ENCODE measurements around the gene VPS26B. TPM values are rescaled to one million over a fixed set of nuclear protein-coding genes. Genes with fewer than 3 reads are reported as not detected.
A peak's percentile ranks its signal among the peaks of the same experiment; 100 is the strongest.
"Not testable (repeated sequence)": the region's sequence is repeated elsewhere in the genome, so short reads cannot be mapped to it uniquely, and the experiment has no call there.

VPS26B gene
- total RNA-seq, 1 donor from 2014 or later = 24.1 TPM

GRCh38 chr11:134233729-134234179 lies 9.3 kb downstream of the VPS26B start:
- no peak for ATAC-seq

GRCh38 chr11:134235399-134235798 lies 10.9 kb downstream of the VPS26B start:
- no peak for ATAC-seq

GRCh38 chr11:134236834-134237556 lies 12.5 kb downstream of the VPS26B start:
- ATAC-seq = no peak

- no peak for ATAC-seq
Measured at GRCh38 chr11:134237557-134237922, 13.1 kb downstream of the VPS26B start.

- ATAC-seq = no peak
Measured at GRCh38 chr11:134238956-134239355, 14.5 kb downstream of the VPS26B start.

- ATAC-seq = no peak
Measured at GRCh38 chr11:134240592-134240991, 16.1 kb downstream of the VPS26B start.

GRCh38 chr11:134242376-134242775 lies 17.9 kb downstream of the VPS26B start:
- ATAC-seq = no peak

GRCh38 chr11:134243913-134244312 lies 19.4 kb downstream of the VPS26B start:
- no peak for ATAC-seq

- peak; percentile 45 for ATAC-seq
Measured at GRCh38 chr11:134244593-134244992, 20.1 kb downstream of the VPS26B start.

- ATAC-seq = no peak
Measured at GRCh38 chr11:134245434-134245833, 21.0 kb downstream of the VPS26B start.

- ATAC-seq = no peak
Measured at GRCh38 chr11:134246100-134246499, 21.6 kb downstream of the VPS26B start.

- no peak for ATAC-seq
Measured at GRCh38 chr11:134246678-134247077, 22.2 kb downstream of the VPS26B start.

GRCh38 chr11:134248910-134249480 lies 24.5 kb downstream of the VPS26B start:
- ATAC-seq = no peak

GRCh38 chr11:134250246-134250645 lies 25.8 kb downstream of the VPS26B start:
- no peak for ATAC-seq

GRCh38 chr11:134250675-134251074 lies 26.2 kb downstream of the VPS26B start:
- no peak for ATAC-seq

- ATAC-seq = peak; percentile 9
Measured at GRCh38 chr11:134252346-134253187, 28.1 kb downstream of the VPS26B start.

GRCh38 chr11:134253188-134253993 lies 28.9 kb downstream of the VPS26B start, which contains the start of the genes ACAD8 and THYN1:
ACAD8 (plus strand) TSS chr11:134253568; CDS start chr11:134253601, 33 bp downstream.
THYN1 (minus strand) TSS chr11:134253352; CDS start chr11:134252882, 470 bp downstream.
- ATAC-seq = peak; percentile 100

- no peak for ATAC-seq
Measured at GRCh38 chr11:134254433-134255183, 30.1 kb downstream of the VPS26B start.

GRCh38 chr11:134255184-134255561 lies 30.7 kb downstream of the VPS26B start:
- not testable (repeated sequence) for ATAC-seq

GRCh38 chr11:134257101-134257500 lies 32.6 kb downstream of the VPS26B start:
- ATAC-seq = no peak

GRCh38 chr11:134258577-134258976 lies 34.1 kb downstream of the VPS26B start:
- ATAC-seq = peak; percentile 53

GRCh38 chr11:134260503-134260902 lies 36.0 kb downstream of the VPS26B start:
- ATAC-seq = no peak

All from esophagus mucosa (tissue), 1 donor.